PC-9 (cell line): ENCODE results near the gene KCNA5. TPM values are rescaled to one million over a fixed set of nuclear protein-coding genes. Genes with fewer than 3 reads are reported as not detected.

Experiments
- BruUV-seq: library from RNA; stranded (reverse); fragments of 400-500 nt; replicated peaks from 2 replicates; lab custom pipeline; 2021; lab: Mats Ljungman, UMichigan
- CTCF ChIA-PET: fragments of 300-600 bp; sonication (Branson Sonifier 250); formaldehyde crosslinking; loops from one replicate; lab custom pipeline; 2022; ENCODE audit warnings: antibody characterized with exemption; lab: Charles Lee
- POLR2A ChIA-PET: fragments of 300-600 bp; sonication (Branson Sonifier 250); formaldehyde crosslinking; loops from one replicate; lab custom pipeline; 2022; ENCODE audit warnings: antibody characterized with exemption; ENCODE audit not compliant: unreplicated experiment; lab: Charles Lee
- DNase-seq, 2 experiments: peaks; one replicate each; pipeline versions ENCODE4 v3.0.0 to v3.0.0-alpha.2; 2015 to 2022; ENCODE audit warnings: mixed read lengths in 1 of 2
- H2AFZ ChIP-seq: fragments of 200-600 bp; sonication (generic); 2 replicates; pipeline ENCODE4 v1.8.1; 2017; ENCODE audit warnings: antibody characterized with exemption
- H3F3A ChIP-seq: fragments of 200-600 bp; sonication (generic); 2 replicates; pipeline ENCODE4 v1.8.1; 2017; ENCODE audit warnings: antibody characterized with exemption, mild to moderate bottlenecking, low read depth; ENCODE audit not compliant: insufficient read depth
- H3K27ac ChIP-seq: fragments of 200-600 bp; sonication (generic); 2 replicates; pipeline ENCODE4 v1.6.1; 2016; ENCODE audit warnings: mixed run types
- H3K27me3 ChIP-seq: fragments of 200-600 bp; sonication (generic); 2 replicates; pipeline ENCODE4 v1.6.1; 2016; ENCODE audit warnings: low read depth, mixed run types; ENCODE audit not compliant: insufficient read depth
- H3K36me3 ChIP-seq: fragments of 200-600 bp; sonication (generic); 2 replicates; pipeline ENCODE4 v1.6.1; 2016; ENCODE audit warnings: low read depth, mixed run types
- H3K4me1 ChIP-seq: fragments of 200-600 bp; sonication (generic); replicated peaks from 2 replicates; pipeline ENCODE4 v1.6.1; 2016; ENCODE audit warnings: mixed run types; ENCODE audit not compliant: insufficient read depth
- H3K4me2 ChIP-seq: fragments of 200-600 bp; sonication (generic); 2 replicates; pipeline ENCODE4 v1.6.1; 2017; ENCODE audit warnings: mixed run types
- H3K4me3 ChIP-seq: fragments of 200-600 bp; sonication (generic); 2 replicates; pipeline ENCODE4 v1.6.1; 2016; ENCODE audit warnings: mixed run types
- H3K79me2 ChIP-seq: fragments of 200-600 bp; sonication (generic); 2 replicates; pipeline ENCODE4 v1.6.1; 2017; ENCODE audit warnings: low read depth, mixed run types
- H3K9me2 ChIP-seq: fragments of 200-600 bp; sonication (generic); 2 replicates; pipeline ENCODE4 v1.8.1; 2017; ENCODE audit warnings: mild to moderate bottlenecking; ENCODE audit not compliant: insufficient read depth
- H3K9me3 ChIP-seq: fragments of 200-600 bp; sonication (generic); 2 replicates; pipeline ENCODE4 v1.8.1; 2016; ENCODE audit warnings: low read depth; ENCODE audit not compliant: insufficient read depth
- H4K20me1 ChIP-seq: fragments of 200-600 bp; sonication (generic); 2 replicates; pipeline ENCODE4 v1.8.1; 2017; ENCODE audit not compliant: insufficient read depth
- CTCF ChIP-seq: fragments of 200-600 bp; sonication (generic); conservative IDR thresholded peaks from 2 replicates; pipeline ENCODE4 v1.6.1; 2017; ENCODE audit warnings: mixed run types, antibody characterized with exemption, mild to moderate bottlenecking, moderate library complexity
- EZH2 ChIP-seq: fragments of 200-600 bp; sonication (generic); IDR thresholded peaks from 2 replicates; pipeline ENCODE4 v1.8.0; 2017; ENCODE audit warnings: antibody characterized with exemption, low read depth
- intact Hi-C: fragments of 100-400 bp; cut with micrococcal nuclease; formaldehyde crosslinking; loops from one replicate; pipeline ENCODE4 v1.10.0; 2022; ENCODE audit not compliant: unreplicated experiment
- total RNA-seq: library from RNA; stranded (reverse); gene quantifications from 2 replicates; pipeline ENCODE4 v1.2.3, GENCODE V29; 2021

KCNA5 gene
- total RNA-seq, 1 experiment from 2014 or later, result not detected

GRCh38 chr12:5052348-5052747, 8.7 kb downstream of the KCNA5 start:
- no TSS peak for BruUV-seq
- CTCF ChIA-PET, result no interaction called here
- Histone ChIP-seq H3K4me2 (no peak overlapping the region), H3K79me2 (no peaks in the 10 kb centered on the region), H3K9me3 (no peaks in the 10 kb centered on the region), H4K20me1 (no peaks in the 10 kb centered on the region), H2AFZ (no peak overlapping the region), H3K27ac (no peak overlapping the region), H3K4me1 (no peaks in the 10 kb centered on the region), H3K36me3 (no peaks in the 10 kb centered on the region), H3F3A (no peaks in the 10 kb centered on the region), H3K4me3 (no peak overlapping the region), H3K27me3 (peaks cover 92% of the 10 kb centered on the region), H3K9me2 (no peaks in the 10 kb centered on the region)
- DNase-seq, result no peak
- intact Hi-C loops, result no loop called here
- TF ChIP-seq CTCF (no peak), EZH2 (no peak)
- POLR2A ChIA-PET, result no interaction called here

GRCh38 chr12:5059358-5059757, 15.7 kb downstream of the KCNA5 start:
- Histone ChIP-seq H3K9me2 (no peaks in the 10 kb centered on the region), H3K36me3 (no peaks in the 10 kb centered on the region), H4K20me1 (no peaks in the 10 kb centered on the region), H3K9me3 (no peaks in the 10 kb centered on the region), H2AFZ (no peak overlapping the region), H3K27me3 (peaks cover 89% of the 10 kb centered on the region), H3K4me1 (no peaks in the 10 kb centered on the region), H3K4me2 (no peak overlapping the region), H3F3A (no peaks in the 10 kb centered on the region), H3K4me3 (no peak overlapping the region), H3K27ac (no peak overlapping the region), H3K79me2 (no peaks in the 10 kb centered on the region)
- ChIA-PET CTCF (no interaction called here), POLR2A (no interaction called here)
- TF ChIP-seq CTCF (no peak), EZH2 (no peak)
- no TSS peak for BruUV-seq
- no peak for DNase-seq
- intact Hi-C loops, result no loop called here

- BruUV-seq, result no TSS peak
These were observed 17.3 kb downstream of the KCNA5 start for GRCh38 chr12:5060958-5061357.

More at GRCh38 chr12:5060958-5061357, 17.3 kb downstream of the KCNA5 start:
- Histone ChIP-seq H3K4me3 (no peak overlapping the region), H4K20me1 (no peaks in the 10 kb centered on the region), H3K27me3 (peaks cover 91% of the 10 kb centered on the region), H3K79me2 (no peaks in the 10 kb centered on the region), H3K9me2 (no peaks in the 10 kb centered on the region), H3K27ac (no peak overlapping the region), H3K9me3 (no peaks in the 10 kb centered on the region), H3K36me3 (no peaks in the 10 kb centered on the region), H3F3A (no peaks in the 10 kb centered on the region), H3K4me1 (no peaks in the 10 kb centered on the region), H2AFZ (no peak overlapping the region), H3K4me2 (no peak overlapping the region)
- ChIA-PET CTCF (no interaction called here), POLR2A (no interaction called here)
- TF ChIP-seq CTCF, result no peak
- no peak for DNase-seq
- intact Hi-C loops, result no loop called here
